ENCODE data around the gene ACTG1. TPM values are rescaled to one million over a fixed set of nuclear protein-coding genes. Genes with fewer than 3 reads are reported as not detected.
A peak's percentile ranks its signal among the peaks of the same experiment; 100 is the strongest.

Gene ACTG1
- total and polyA plus RNA-seq, 2 of the 13 experiments (the other 11 are each of a cell fraction or from before 2014, with no cell fraction given), result 973 to 1,138 TPM

DNA sequence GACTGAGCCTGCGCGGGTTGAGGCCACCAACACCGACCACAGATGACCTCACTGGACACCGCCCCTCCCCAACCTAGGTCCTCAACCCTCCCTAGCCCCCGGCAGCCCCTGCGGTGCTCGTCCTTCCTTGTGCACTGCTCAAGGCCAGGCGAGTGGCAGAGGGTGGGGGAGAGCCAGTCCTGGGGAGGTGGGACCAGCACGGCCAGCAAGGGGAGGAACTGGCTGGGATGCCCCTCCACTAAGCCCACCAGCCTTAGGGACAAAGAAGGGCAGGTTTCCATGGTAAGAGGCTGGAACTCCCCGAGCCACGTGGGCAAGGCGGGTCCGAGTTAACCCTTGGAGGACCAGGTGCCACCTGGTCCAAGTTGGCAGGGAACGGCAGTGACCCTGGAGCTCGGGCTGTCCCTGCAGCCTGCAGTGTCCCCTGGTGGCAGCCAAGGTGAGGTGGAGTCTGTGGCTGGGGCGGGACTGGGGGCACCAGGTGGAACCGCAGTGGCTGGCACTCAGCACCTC is 24.8 kb upstream of the ACTG1 start (continued):
- TF ChIP-seq, protein P1, sequence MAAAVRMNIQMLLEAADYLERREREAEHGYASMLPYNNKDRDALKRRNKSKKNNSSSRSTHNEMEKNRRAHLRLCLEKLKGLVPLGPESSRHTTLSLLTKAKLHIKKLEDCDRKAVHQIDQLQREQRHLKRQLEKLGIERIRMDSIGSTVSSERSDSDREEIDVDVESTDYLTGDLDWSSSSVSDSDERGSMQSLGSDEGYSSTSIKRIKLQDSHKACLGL (CRISPR knock-in tag; IDR thresholded peaks at IDR 0.05), result 0 out of 2 replicates have a peak, but pooled peaks have one; percentile 16
- TF ChIP-seq MYNN (CRISPR knock-in tag; IDR thresholded peaks at IDR 0.05; ENCODE audit: low read depth) (no peak), TCF7 (IDR thresholded peaks at IDR 0.05; ENCODE audit: low read depth) (no peak), ZFY (CRISPR knock-in tag; IDR thresholded peaks at IDR 0.05) (0 out of 2 replicates have a peak, but pooled peaks have one; percentile 1), FOXK2 (IDR thresholded peaks at IDR 0.05) (no peak), ZNF709 (CRISPR knock-in tag; IDR thresholded peaks at IDR 0.05) (no peak), ZNF776 (CRISPR knock-in tag; IDR thresholded peaks at IDR 0.05) (no peak), SP140L (CRISPR knock-in tag; IDR thresholded peaks at IDR 0.05; ENCODE audit: borderline replicate concordance) (no peak), ZNF773 (CRISPR knock-in tag; IDR thresholded peaks at IDR 0.05; ENCODE audit: borderline replicate concordance) (no peak)
- TF ChIP-seq, protein P2, sequence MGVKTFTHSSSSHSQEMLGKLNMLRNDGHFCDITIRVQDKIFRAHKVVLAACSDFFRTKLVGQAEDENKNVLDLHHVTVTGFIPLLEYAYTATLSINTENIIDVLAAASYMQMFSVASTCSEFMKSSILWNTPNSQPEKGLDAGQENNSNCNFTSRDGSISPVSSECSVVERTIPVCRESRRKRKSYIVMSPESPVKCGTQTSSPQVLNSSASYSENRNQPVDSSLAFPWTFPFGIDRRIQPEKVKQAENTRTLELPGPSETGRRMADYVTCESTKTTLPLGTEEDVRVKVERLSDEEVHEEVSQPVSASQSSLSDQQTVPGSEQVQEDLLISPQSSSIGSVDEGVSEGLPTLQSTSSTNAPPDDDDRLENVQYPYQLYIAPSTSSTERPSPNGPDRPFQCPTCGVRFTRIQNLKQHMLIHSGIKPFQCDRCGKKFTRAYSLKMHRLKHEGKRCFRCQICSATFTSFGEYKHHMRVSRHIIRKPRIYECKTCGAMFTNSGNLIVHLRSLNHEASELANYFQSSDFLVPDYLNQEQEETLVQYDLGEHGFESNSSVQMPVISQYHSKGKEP (CRISPR knock-in tag; IDR thresholded peaks at IDR 0.05), result no peak
- TF ChIP-seq, protein P3, sequence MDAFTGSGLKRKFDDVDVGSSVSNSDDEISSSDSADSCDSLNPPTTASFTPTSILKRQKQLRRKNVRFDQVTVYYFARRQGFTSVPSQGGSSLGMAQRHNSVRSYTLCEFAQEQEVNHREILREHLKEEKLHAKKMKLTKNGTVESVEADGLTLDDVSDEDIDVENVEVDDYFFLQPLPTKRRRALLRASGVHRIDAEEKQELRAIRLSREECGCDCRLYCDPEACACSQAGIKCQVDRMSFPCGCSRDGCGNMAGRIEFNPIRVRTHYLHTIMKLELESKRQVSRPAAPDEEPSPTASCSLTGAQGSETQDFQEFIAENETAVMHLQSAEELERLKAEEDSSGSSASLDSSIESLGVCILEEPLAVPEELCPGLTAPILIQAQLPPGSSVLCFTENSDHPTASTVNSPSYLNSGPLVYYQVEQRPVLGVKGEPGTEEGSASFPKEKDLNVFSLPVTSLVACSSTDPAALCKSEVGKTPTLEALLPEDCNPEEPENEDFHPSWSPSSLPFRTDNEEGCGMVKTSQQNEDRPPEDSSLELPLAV (CRISPR knock-in tag; conservative IDR thresholded peaks at IDR 0.05; ENCODE audit: low read depth), result no peak
